GM12878 (cell line): ENCODE results near the gene SMARCB1. TPM values are rescaled to one million over a fixed set of nuclear protein-coding genes. Genes with fewer than 3 reads are reported as not detected.

ENCODE experiments used
- ATAC-seq: fragments of 200-7000 bp; cut with Tn5 transposase; 3 replicates; pipeline ENCODE4 v1.9.1; 2020; ENCODE audit warnings: mild to moderate bottlenecking, moderate library complexity
- BruUV-seq: library from RNA; stranded (reverse); fragments of 400-500 nt; replicated peaks from 2 replicates; lab custom pipeline; 2021; lab: Mats Ljungman, UMichigan
- CTCF ChIA-PET: fragments of 300-600 bp; sonication (Branson Sonifier 250); formaldehyde crosslinking; extraction: SDS; loops from one replicate; lab custom pipeline; 2021; ENCODE audit warnings: inconsistent platforms; lab: Yijun Ruan, JAX
- POLR2A ChIA-PET: fragments of 350-600 bp; formaldehyde crosslinking; extraction: SDS; loops from one replicate; lab custom pipeline; 2021; ENCODE audit warnings: inconsistent platforms; lab: Charles Lee
- RAD21 ChIA-PET: fragments of 300-600 bp; sonication (Branson Sonifier 250); formaldehyde crosslinking; loops from one replicate; lab custom pipeline; 2023; ENCODE audit warnings: antibody characterized with exemption; ENCODE audit not compliant: unreplicated experiment; lab: Charles Lee
- SMC1A ChIA-PET: fragments of 300-600 bp; sonication (Branson Sonifier 250); formaldehyde crosslinking; loops from one replicate; lab custom pipeline; 2023; ENCODE audit not compliant: unreplicated experiment, uncharacterized antibody; lab: Charles Lee
- DNase-seq: peaks from one replicate; pipeline ENCODE4 v3.0.0-alpha.2; 2011; ENCODE audit warnings: low read depth, low spot score
- FAIRE-seq: peaks from 3 replicates; lab custom pipeline; 2011; peaks lifted over from hg19 to GRCh38; lab: Jason Lieb, UNC
- H2AFZ ChIP-seq: 2 replicates; pipeline ENCODE4 v1.6.0; 2011; ENCODE audit warnings: low read depth, low read length, control low read depth; ENCODE audit not compliant: control insufficient read depth
- H3K27ac ChIP-seq: 2 replicates; pipeline ENCODE4 v1.5.1; 2011; ENCODE audit warnings: control low read depth; ENCODE audit not compliant: control insufficient read depth, insufficient read depth
- H3K27me3 ChIP-seq, 2 experiments: replicated peaks in 1 of 2; 2 replicates each; pipeline versions ENCODE4 v1.6.0 to v1.6.1; 2011; ENCODE audit warnings: low read length in 1 of 2; ENCODE audit not compliant: control insufficient read depth in 2 of 2, insufficient read depth in 2 of 2
- H3K36me3 ChIP-seq, 2 experiments: 2 replicates each; pipeline ENCODE4 v1.5.1; 2011; ENCODE audit warnings: low read length in 1 of 2; ENCODE audit not compliant: control insufficient read depth in 2 of 2, insufficient read depth in 2 of 2
- H3K4me1 ChIP-seq: 2 replicates; pipeline ENCODE4 v1.6.1; 2011; ENCODE audit warnings: mild to moderate bottlenecking, low read length, moderate library complexity, mixed read lengths; ENCODE audit not compliant: control insufficient read depth, insufficient read depth
- H3K4me2 ChIP-seq: 2 replicates; pipeline ENCODE4 v1.6.0; 2011; ENCODE audit warnings: control low read depth; ENCODE audit not compliant: control insufficient read depth, insufficient read depth
- H3K4me3 ChIP-seq: fragments of 200-600 bp; sonication (generic); 2 replicates; pipeline ENCODE4 v1.5.1; 2016
- H3K79me2 ChIP-seq: 2 replicates; pipeline ENCODE4 v1.6.0; 2011; ENCODE audit warnings: low read length; ENCODE audit not compliant: control insufficient read depth, insufficient read depth
- H3K9ac ChIP-seq: 2 replicates; pipeline ENCODE4 v1.8.0; 2011; ENCODE audit warnings: low read length, control low read depth, mixed read lengths; ENCODE audit not compliant: control insufficient read depth, insufficient read depth
- H3K9me3 ChIP-seq: replicated peaks from 3 replicates; pipeline ENCODE4 v1.5.1; 2011; ENCODE audit warnings: mild to moderate bottlenecking, low read length; ENCODE audit not compliant: control insufficient read depth, insufficient read depth
- H4K20me1 ChIP-seq: 2 replicates; pipeline ENCODE4 v1.6.0; 2011; ENCODE audit not compliant: control insufficient read depth, insufficient read depth
- ATF2 ChIP-seq: IDR thresholded peaks from 2 replicates; pipeline ENCODE4 v1.6.1; 2012; ENCODE audit warnings: low read length, inconsistent platforms
- DPF2 ChIP-seq: fragments of 450-650 bp; IDR thresholded peaks from 2 replicates; pipeline ENCODE4 v1.6.1; 2017; ENCODE audit warnings: mild to moderate bottlenecking
- E4F1 ChIP-seq: fragments of 450-650 bp; IDR thresholded peaks from 2 replicates; pipeline ENCODE4 v1.6.1; 2018; ENCODE audit warnings: borderline replicate concordance, mild to moderate bottlenecking; ENCODE audit not compliant: partially characterized antibody
- EZH2 ChIP-seq: IDR thresholded peaks from 2 replicates; pipeline ENCODE4 v1.6.1; 2012; ENCODE audit warnings: low read depth, mild to moderate bottlenecking, control low read depth, inconsistent platforms, low read length, borderline replicate concordance; ENCODE audit not compliant: control insufficient read depth
- FOXM1 ChIP-seq: IDR thresholded peaks from 2 replicates; pipeline ENCODE4 v1.6.1; 2012; ENCODE audit warnings: low read depth, mild to moderate bottlenecking, inconsistent platforms, low read length, moderate library complexity
- HDAC6 ChIP-seq: fragments of 200-600 bp; sonication (generic); IDR thresholded peaks from one replicate; pipeline ENCODE4 v1.8.0; 2017; ENCODE audit warnings: antibody characterized with exemption; ENCODE audit not compliant: unreplicated experiment
- RBBP5 ChIP-seq: fragments of 200-600 bp; sonication (generic); conservative IDR thresholded peaks from 2 replicates; pipeline ENCODE4 v1.6.1; 2016
- SIN3A ChIP-seq: IDR thresholded peaks from 2 replicates; pipeline ENCODE4 v1.6.1; 2012; ENCODE audit warnings: low read depth, low read length, improper control_type of control experiment
- STAT1 ChIP-seq: fragments of 450-650 bp; conservative IDR thresholded peaks from 2 replicates; pipeline ENCODE4 v1.6.1; 2014; ENCODE audit warnings: antibody characterized with exemption, mild to moderate bottlenecking
- WGBS: methylation state at CpG from one replicate; pipeline ENCODE4 v1.1.6; 2016; ENCODE audit warnings: low lambda C conversion rate; ENCODE audit not compliant: insufficient replicate concordance, insufficient coverage; ENCODE audit errors: missing lambda C conversion rate; 5-methylcytosine and 5-hydroxymethylcytosine counted together
- in situ Hi-C: fragments of 300-500 bp; cut with MboI; formaldehyde crosslinking; loops from 9 replicates; pipeline ENCODE4 v1.14.3; 2018; ENCODE audit warnings: mixed read lengths
- intact Hi-C: fragments of 100-400 bp; cut with micrococcal nuclease; formaldehyde crosslinking; loops from one replicate; pipeline ENCODE4 v1.14.2; 2022; ENCODE audit not compliant: unreplicated experiment
- polyA plus RNA-seq, 11 experiments: library from polyadenylated mRNA; depleted of rRNA in 4 of 11; unstranded in 6 of 11; stranded (reverse) in 5 of 11; fragments of >200 nt; fragmentation: Nextera tagmentation in 4 of 11; fragmentation: Illumina TruSeq in 1 of 11; extraction: Ambion mirVana in 4 of 11; extraction: Trizol in 1 of 11; gene quantifications; 1 replicate in 1 of 11; 2 replicates in 10 of 11; pipeline versions ENCODE4 v1.2.1 to v1.2.3, GENCODE V29; 2011 to 2016; ENCODE audit warnings: inconsistent platforms in 2 of 11, missing spikeins in 2 of 11, low read depth in 1 of 11
- total RNA-seq, 4 experiments: library from RNA; depleted of rRNA in 3 of 4; stranded (reverse); fragments of >200 nt in 3 of 4; fragmentation: Illumina TruSeq in 1 of 4; extraction: Trizol in 1 of 4; gene quantifications; 2 replicates each; pipeline versions ENCODE4 v1.2.1 to v1.2.3, GENCODE V29; 2013 to 2021
- TF ChIP-seq, protein P1 (sequence below): fragments of 450-650 bp; IDR thresholded peaks from 2 replicates; pipeline ENCODE4 v1.6.1; 2017; ENCODE audit warnings: borderline replicate concordance
- TF ChIP-seq, protein P2 (sequence below): IDR thresholded peaks from 2 replicates; pipeline ENCODE4 v1.6.1; 2011; ENCODE audit warnings: borderline replicate concordance, low read depth, mild to moderate bottlenecking, moderate library complexity, low read length; ENCODE audit not compliant: insufficient read depth, poor library complexity, severe bottlenecking
- TF ChIP-seq, protein P3 (sequence below): IDR thresholded peaks from 2 replicates; pipeline ENCODE4 v1.6.1; 2012; ENCODE audit warnings: low read depth, low read length, improper control_type of control experiment

Gene SMARCB1
- total and polyA plus RNA-seq, 10 of the 15 experiments (the other 5 are each of a cell fraction or from before 2014, with no cell fraction given), result 9.1 to 215 (median 183) TPM

- 78% methylated on average over 6 of the region's 6 CpGs for whole genome bisulfite sequencing
- no peaks in the 10 kb centered on the region for H3K9me3 ChIP-seq
- POLR2A ChIA-PET, result interaction anchor here (0.7 kb wide), 1 partner anchor 1902 kb away, joined by 3 read pairs; no protein-coding TSS in a partner anchor
- DNase-seq, result no peak
- RAD21 ChIA-PET, result no interaction called here
- no peak overlapping the region for H2AFZ ChIP-seq
- H3K27me3 ChIP-seq, result no peaks in the 10 kb centered on the region
- in situ Hi-C loops, result no loop called here
- no TSS peak for BruUV-seq
- FAIRE-seq, result no peak
- 0 out of 2 replicates have a peak, but pooled peaks cover 2% of the 10 kb centered on the region for H3K79me2 ChIP-seq
- intact Hi-C loops, result no loop called here
- SMC1A ChIA-PET, result no interaction called here
- H3K27ac ChIP-seq, result no peak overlapping the region
- H3K4me2 ChIP-seq, result no peak overlapping the region
- H3K4me1 ChIP-seq, result peaks cover 18% of the 10 kb centered on the region
- CTCF ChIA-PET, result no interaction called here
- H3K9ac ChIP-seq, result no peak overlapping the region
- ATAC-seq, result no peak
- no peaks in the 10 kb centered on the region; the same call in 1 of the 2 replicates for H4K20me1 ChIP-seq
- no peaks in the 10 kb centered on the region; a peak in 1 of 4 replicates for H3K36me3 ChIP-seq
- no peak overlapping the region for H3K4me3 ChIP-seq
- no peak for TF ChIP-seq EZH2
- TF ChIP-seq FOXM1, result no peak
- no peak for TF ChIP-seq DPF2
- no peak for TF ChIP-seq STAT1
- TF ChIP-seq, protein P1, sequence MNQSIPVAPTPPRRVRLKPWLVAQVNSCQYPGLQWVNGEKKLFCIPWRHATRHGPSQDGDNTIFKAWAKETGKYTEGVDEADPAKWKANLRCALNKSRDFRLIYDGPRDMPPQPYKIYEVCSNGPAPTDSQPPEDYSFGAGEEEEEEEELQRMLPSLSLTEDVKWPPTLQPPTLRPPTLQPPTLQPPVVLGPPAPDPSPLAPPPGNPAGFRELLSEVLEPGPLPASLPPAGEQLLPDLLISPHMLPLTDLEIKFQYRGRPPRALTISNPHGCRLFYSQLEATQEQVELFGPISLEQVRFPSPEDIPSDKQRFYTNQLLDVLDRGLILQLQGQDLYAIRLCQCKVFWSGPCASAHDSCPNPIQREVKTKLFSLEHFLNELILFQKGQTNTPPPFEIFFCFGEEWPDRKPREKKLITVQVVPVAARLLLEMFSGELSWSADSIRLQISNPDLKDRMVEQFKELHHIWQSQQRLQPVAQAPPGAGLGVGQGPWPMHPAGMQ, result no peak
- TF ChIP-seq SIN3A, result no peak
- TF ChIP-seq RBBP5, result no peak
- TF ChIP-seq, protein P2, sequence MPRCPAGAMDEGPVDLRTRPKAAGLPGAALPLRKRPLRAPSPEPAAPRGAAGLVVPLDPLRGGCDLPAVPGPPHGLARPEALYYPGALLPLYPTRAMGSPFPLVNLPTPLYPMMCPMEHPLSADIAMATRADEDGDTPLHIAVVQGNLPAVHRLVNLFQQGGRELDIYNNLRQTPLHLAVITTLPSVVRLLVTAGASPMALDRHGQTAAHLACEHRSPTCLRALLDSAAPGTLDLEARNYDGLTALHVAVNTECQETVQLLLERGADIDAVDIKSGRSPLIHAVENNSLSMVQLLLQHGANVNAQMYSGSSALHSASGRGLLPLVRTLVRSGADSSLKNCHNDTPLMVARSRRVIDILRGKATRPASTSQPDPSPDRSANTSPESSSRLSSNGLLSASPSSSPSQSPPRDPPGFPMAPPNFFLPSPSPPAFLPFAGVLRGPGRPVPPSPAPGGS, result no peak
- TF ChIP-seq HDAC6, result no peak
- no peak for TF ChIP-seq E4F1
- TF ChIP-seq, protein P3, sequence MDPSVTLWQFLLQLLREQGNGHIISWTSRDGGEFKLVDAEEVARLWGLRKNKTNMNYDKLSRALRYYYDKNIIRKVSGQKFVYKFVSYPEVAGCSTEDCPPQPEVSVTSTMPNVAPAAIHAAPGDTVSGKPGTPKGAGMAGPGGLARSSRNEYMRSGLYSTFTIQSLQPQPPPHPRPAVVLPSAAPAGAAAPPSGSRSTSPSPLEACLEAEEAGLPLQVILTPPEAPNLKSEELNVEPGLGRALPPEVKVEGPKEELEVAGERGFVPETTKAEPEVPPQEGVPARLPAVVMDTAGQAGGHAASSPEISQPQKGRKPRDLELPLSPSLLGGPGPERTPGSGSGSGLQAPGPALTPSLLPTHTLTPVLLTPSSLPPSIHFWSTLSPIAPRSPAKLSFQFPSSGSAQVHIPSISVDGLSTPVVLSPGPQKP, result no peak
- TF ChIP-seq ATF2, result no peak
Measured at GRCh38 chr22:23760056-23760455, 26.7 kb upstream of the SMARCB1 start.
